OCI-LY1 (cell line): ENCODE measurements around the gene GPR37L1.

Experiments used
- CTCF ChIP-seq: fragments of 200-600 bp; sonication (generic), shearing (Covaris generic); IDR thresholded peaks from 2 replicates; pipeline ENCODE4 v1.5.1; 2017; ENCODE audit warnings: mild to moderate bottlenecking, antibody characterized with exemption, low read length, moderate library complexity, mixed read lengths
- EZH2 ChIP-seq: fragments of 200-600 bp; sonication (generic), shearing (Covaris generic); IDR thresholded peaks from 2 replicates; pipeline ENCODE4 v1.8.0; 2017; ENCODE audit warnings: borderline replicate concordance, mixed run types, mild to moderate bottlenecking, antibody characterized with exemption, low read length, moderate library complexity, mixed read lengths

- TF ChIP-seq CTCF = no peak
- TF ChIP-seq EZH2 = no peak
Measured at GRCh38 chr1:202176949-202177927, 54.5 kb downstream of the GPR37L1 start.
